T1000 (cell line): ENCODE data around the gene ANOS1.

Source experiments
- DNase-seq: peaks from one replicate; lab custom pipeline; 2025; ENCODE audit warnings: mixed read lengths; lab: John Stamatoyannopoulos, UW

The ANOS1 gene

GRCh38 chrX:8714164-8714563 lies 17.8 kb downstream of the ANOS1 start:
- DNase-seq, result no peak

GRCh38 chrX:8711401-8711800 lies 20.5 kb downstream of the ANOS1 start:
- DNase-seq, result no peak

GRCh38 chrX:8704184-8704583 lies 27.8 kb downstream of the ANOS1 start:
- no peak for DNase-seq

GRCh38 chrX:8692871-8693270 lies 39.1 kb downstream of the ANOS1 start:
- no peak for DNase-seq

GRCh38 chrX:8689473-8689872 lies 42.5 kb downstream of the ANOS1 start:
- no peak for DNase-seq

- no peak for DNase-seq
These were observed 43.2 kb downstream of the ANOS1 start for GRCh38 chrX:8688776-8689175.

- no peak for DNase-seq
These were observed 47.6 kb downstream of the ANOS1 start for GRCh38 chrX:8684201-8684965.

GRCh38 chrX:8683687-8684086 lies 48.2 kb downstream of the ANOS1 start:
- no peak for DNase-seq

GRCh38 chrX:8679550-8679949 lies 52.4 kb downstream of the ANOS1 start:
- DNase-seq, result no peak

- no peak for DNase-seq
These were observed 56.8 kb downstream of the ANOS1 start for GRCh38 chrX:8675006-8675630.

GRCh38 chrX:8673201-8673600 lies 58.7 kb downstream of the ANOS1 start:
- no peak for DNase-seq

- DNase-seq, result no peak
These were observed 59.8 kb downstream of the ANOS1 start for GRCh38 chrX:8672176-8672575.

- DNase-seq, result no peak
These were observed 63.1 kb downstream of the ANOS1 start for GRCh38 chrX:8668813-8669212.

GRCh38 chrX:8663325-8663724 lies 68.6 kb downstream of the ANOS1 start:
- DNase-seq, result no peak

GRCh38 chrX:8657883-8658282 lies 74.1 kb downstream of the ANOS1 start:
- DNase-seq, result no peak

GRCh38 chrX:8653956-8654355 lies 78.0 kb downstream of the ANOS1 start:
- DNase-seq, result no peak

- DNase-seq, result no peak
These were observed 82.0 kb downstream of the ANOS1 start for GRCh38 chrX:8649969-8650368.

- DNase-seq, result no peak
These were observed 84.8 kb downstream of the ANOS1 start for GRCh38 chrX:8647176-8647575.

- DNase-seq, result no peak
These were observed 91.9 kb downstream of the ANOS1 start for GRCh38 chrX:8639949-8640475.

- DNase-seq, result no peak
These were observed 95.4 kb downstream of the ANOS1 start for GRCh38 chrX:8636497-8636896.

GRCh38 chrX:8635812-8636211 lies 96.1 kb downstream of the ANOS1 start:
- DNase-seq, result no peak

- DNase-seq, result no peak
These were observed 99.0 kb downstream of the ANOS1 start for GRCh38 chrX:8632924-8633323.

GRCh38 chrX:8629871-8630270 lies 102.1 kb downstream of the ANOS1 start:
- peak; percentile 20 for DNase-seq

- no peak for DNase-seq
These were observed 104.1 kb downstream of the ANOS1 start for GRCh38 chrX:8627796-8628195.
